Measurements from ENCODE around the gene RNF19B.

GRCh38 chr1:32925403-32926162, 39.0 kb downstream of the RNF19B start:
- peak in 2 of 3 experiments; percentile 18 to 28; a peak in 3 of 4 replicates for TF ChIP-seq CTCF (IDR thresholded peaks at IDR 0.05; ENCODE audit: control extremely low read depth in 1 of 3, insufficient read depth in 1 of 3, low read depth in 1 of 3, low read length in 3 of 3)
- peak; percentile 47 for TF ChIP-seq EZH2 (IDR thresholded peaks at IDR 0.05; ENCODE audit: low read depth, low read length, severe bottlenecking)
- TF ChIP-seq KDM1A (IDR thresholded peaks at IDR 0.05; ENCODE audit: borderline replicate concordance, low read length) = no peak
- TF ChIP-seq SIRT6 (IDR thresholded peaks at IDR 0.05; ENCODE audit: low read length) = no peak
